Neural progenitor cell (in vitro differentiated cells): ENCODE data around the gene SPON1.

ENCODE experiments used
- CTCF ChIP-seq: fragments of 200-600 bp; sonication (generic); IDR thresholded peaks from 2 replicates; pipeline ENCODE4 v1.5.1; 2017; ENCODE audit warnings: antibody characterized with exemption, mild to moderate bottlenecking
- EZH2 ChIP-seq: fragments of 200-600 bp; sonication (generic); IDR thresholded peaks from 2 replicates; pipeline ENCODE4 v1.6.1; 2017; ENCODE audit warnings: antibody characterized with exemption, mild to moderate bottlenecking, moderate library complexity
- EZH2phosphoT487 ChIP-seq: fragments of 200-600 bp; sonication (generic); IDR thresholded peaks from 2 replicates; pipeline ENCODE4 v1.6.1; 2017; ENCODE audit warnings: antibody characterized with exemption

GRCh38 chr11:14144934-14145333, 182.4 kb downstream of the SPON1 start:
- no peak for TF ChIP-seq CTCF
- no peak for TF ChIP-seq EZH2
- no peak for TF ChIP-seq EZH2phosphoT487
